Activated CD8-positive, alpha-beta memory T cell treated with anti-CD3 and anti-CD28 coated beads for 48 hours (primary cell): Measurements from ENCODE around the gene C1orf105.
"Not testable (repeated sequence)": the region's sequence is repeated elsewhere in the genome, so short reads cannot be mapped to it uniquely, and the experiment has no call there.

Experiments used
- DNase-seq, 3 experiments: peaks; one replicate each; pipeline ENCODE4 v3.0.0-alpha.2; 2020; ENCODE audit warnings: low read depth in 2 of 3, low spot score in 2 of 3

The C1orf105 gene

DNA sequence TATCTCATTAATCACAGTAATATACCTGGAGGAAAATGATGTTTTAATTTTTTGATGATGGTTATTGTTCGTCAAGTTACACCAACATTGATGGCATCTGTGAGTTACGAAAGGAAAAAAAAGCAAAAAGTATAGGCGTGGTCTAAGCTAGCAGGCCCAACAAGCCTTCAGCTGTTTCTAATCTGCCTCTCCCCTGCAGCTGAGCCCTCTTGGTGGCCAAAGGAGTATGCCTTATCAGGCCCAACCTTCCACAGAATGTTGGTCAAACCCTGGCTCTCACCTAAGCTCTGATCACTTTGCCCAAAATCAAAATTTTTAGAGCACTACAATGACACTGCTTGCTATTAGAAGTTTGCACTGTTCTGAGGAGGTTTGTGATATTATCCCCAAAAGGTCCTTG lies 4.9 kb downstream of the C1orf105 start:
- no peak for DNase-seq

DNA sequence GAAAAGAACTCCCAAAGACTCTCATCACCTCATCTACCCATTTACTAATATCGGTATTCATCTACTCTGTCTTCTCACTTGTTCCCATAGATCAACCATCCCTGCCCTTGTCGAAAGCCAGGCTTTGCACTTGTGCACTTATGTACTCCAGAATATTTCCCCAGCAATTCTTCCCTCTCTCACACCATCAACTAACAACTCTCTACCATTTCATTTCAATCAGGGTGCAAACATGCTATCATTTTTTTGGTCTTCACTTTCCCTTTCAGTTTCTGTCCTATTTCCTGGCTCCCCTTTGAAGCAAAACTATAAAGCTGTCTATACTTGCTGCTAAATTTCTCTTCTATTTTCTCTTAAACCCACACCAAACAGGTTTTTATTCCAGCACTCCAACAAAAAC lies 6.7 kb downstream of the C1orf105 start:
- no peak for DNase-seq

DNA sequence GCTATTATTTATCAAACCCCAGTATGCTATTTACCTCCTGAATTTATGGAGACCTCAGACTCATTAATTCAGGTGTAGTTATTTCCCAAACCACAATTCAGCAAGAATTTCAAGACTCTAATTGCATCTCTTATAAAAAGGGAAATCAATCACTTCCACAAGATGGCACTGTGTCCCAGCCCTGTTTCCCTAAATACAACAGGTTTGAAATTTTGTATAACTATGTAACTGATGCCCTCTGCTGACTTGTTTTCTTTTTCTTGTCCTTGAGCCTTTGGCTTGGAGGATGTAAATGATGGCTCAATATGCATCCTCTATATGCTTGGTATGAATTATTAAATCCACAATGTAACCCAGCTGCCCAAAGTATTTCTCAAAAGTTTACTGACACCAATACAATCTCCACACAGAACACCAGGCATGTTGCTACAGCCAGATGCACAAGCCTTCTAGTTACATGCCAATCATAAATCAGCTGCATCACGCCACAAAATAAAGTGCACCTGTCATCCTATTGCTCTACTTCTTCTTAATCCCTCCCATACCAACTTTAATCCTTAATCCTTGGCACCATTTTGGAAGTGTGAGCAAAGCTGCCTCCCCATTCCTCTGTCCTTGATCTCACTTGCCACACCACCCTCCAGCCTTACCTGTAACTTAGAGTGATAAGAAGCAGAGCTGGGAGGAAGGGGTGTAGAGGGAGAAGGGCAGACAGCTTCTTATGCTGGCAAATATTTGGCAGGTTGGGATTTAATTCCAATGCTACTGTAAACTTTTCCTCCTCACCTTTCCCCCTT lies 9.0 kb downstream of the C1orf105 start:
- DNase-seq: no peak

DNA sequence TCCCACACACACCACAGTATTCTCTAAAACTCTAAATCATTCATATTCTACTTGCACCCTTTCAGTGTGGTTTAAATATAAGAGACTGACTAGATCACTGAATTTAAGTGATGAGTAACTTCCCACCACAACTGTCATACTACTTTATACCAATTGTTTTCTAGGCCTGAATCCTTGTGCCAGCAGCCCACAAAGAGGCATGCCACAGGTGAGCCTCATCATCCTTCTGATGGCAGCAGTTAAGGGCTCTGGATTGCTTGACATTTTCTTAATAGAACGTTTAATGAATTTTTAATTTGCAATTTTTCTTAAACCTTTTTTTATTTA lies 9.6 kb downstream of the C1orf105 start:
- no peak for DNase-seq

DNA sequence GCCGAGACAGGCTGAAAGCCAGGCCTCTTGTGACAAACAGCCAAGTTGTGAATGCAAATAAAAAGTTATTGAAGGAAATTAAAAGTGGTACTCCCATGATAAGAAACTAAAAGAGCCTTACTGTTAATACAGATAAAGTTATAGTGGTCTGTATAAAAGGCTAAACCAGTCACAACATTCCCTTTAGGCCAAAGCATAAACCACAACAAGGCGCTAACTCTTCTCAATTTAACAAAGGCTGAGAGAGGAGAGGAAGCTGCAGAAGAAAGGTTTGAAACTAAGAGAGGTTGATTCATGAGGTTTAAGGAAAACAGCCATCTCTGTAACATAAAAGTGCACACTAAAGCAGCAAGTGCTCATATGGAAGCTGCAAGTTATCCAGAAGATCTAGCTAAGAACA lies 10.7 kb downstream of the C1orf105 start:
- no peak for DNase-seq

DNA sequence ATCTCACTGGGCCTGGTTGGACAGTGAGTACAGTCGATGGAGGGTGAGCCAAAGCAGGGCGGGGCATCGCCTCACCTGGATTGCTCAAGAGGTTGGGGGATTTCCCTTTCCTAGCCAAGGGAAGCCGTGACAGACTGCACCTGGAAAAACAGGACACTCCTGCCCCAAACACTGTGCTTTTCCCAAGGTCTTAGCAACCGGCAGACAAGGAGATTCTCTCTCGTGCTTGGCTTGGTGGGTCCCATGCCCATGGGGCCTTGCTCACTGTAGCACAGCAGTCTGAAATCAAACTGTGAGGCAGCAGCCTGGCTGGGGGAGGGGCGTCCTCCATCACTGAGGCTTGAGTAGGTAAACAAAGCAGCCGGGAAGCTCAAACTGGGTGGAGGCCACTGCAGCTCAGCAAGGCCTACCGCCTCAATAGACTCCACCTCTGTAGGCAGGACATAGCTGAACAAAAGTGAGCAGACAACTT lies 11.3 kb downstream of the C1orf105 start:
- no peak for DNase-seq

DNA sequence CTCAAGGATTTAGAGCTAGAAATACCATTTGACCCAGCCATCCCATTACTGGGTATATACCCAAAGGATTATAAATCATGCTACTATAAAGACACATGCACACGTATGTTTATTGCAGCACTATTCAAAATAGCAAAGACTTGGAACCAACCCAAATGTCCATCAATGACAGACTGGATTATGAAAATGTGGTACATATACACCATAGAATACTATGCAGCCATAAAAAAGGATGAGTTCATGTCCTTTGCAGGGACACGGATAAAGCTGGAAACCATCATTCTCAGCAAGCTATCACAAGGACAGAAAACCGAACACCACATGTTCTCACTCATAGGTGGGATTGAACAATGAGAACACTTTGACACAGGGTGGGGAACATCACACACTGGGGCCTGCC lies 16.7 kb downstream of the C1orf105 start:
- DNase-seq: not testable (repeated sequence)

DNA sequence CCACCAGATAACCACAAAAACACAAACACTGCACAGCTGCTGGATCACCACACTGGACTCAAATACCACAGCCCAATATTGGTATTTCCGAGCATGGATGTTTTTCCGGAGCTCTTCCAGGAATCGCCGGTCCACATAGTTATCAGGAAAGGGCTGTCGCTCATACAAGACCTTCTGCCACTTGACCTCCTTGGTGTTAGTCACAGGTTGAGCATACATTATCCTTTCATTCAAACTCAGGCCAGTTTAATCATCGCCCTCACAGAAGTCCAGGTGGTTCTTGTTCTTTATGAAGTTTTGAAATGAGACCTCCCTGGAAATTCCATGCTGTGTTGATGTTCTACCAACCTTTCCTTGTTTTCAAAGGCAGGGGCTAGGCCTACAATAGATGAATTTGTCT lies 21.9 kb downstream of the C1orf105 start:
- no peak for DNase-seq

DNA sequence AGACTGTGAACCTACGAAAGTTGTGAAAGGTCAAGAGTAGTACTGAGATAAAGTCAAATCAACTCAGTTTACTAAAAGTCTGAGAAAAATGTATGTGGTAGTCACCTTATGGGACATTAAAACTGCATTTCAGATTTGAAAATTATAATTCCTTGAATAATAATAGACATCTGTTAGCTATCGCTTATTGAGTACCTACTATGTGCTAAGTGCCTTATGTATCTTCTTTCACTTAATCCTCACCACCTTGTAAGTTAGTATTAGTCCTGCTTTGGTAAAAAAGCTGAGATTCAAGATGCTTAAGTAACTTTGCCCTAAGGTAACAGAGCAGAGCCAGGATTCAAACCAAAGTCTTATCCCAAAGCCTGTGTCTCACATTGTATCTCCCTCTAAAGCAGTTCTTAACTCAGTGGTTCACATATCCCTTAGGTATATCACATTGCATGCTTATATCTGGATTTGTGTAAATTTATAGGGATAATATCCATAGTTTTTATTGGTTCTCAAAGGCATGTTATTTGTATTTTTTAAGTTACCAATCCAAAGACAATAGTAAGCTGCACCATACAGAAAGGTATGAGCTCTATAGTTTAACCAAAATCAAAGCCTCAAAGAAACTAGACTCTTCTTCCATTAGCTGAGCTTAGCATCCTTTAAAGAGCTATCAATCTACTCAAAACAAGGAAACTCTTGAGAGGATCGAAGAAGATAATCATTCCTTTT lies 22.5 kb downstream of the C1orf105 start:
- DNase-seq: no peak

DNA sequence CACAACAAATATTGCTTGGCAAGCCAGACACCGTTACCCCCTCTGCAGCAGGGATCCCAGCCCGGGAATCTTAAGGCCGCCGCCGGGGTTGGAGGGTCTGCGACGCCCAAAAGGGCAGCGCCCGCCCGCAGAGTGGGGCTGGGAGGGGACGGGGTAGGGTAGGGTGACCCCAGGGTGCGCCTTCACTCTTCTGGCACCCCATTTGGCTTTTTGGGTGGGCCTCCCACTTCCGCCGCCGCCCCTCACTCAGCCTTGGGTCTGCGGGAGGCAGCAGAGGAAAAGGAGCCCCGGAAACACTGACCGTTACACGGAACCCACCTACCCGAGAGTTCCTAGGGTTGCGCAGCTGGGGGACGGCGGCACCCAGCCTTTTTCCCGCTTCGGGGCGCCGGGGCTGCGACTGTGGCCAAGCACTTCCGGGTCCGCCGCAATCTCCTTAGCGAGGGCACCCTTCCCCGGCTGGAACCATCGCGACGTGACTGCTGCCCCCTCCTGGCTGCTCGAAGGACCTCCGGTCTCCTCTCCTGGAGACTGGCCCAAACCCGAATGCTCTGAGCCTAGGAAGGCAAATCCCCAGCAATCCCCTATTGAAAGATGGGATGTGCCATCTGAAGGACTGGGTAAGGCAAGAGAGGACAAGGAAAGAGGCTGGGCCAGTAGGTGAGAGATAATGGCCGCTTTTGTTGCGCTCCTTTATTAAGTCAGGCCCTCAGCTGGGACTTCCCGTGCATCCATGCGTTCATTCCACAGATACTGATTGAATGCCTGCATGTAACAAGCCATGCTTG lies 23.4 kb downstream of the C1orf105 start, which contains the start of gene PIGC:
Gene PIGC, minus strand, starts transcription at position 404 of the 788 bp plus-strand sequence. CDS start 1,447 bp downstream, outside the sequence.
- DNase-seq: peak; percentile 78 to 89 (median 79)

DNA sequence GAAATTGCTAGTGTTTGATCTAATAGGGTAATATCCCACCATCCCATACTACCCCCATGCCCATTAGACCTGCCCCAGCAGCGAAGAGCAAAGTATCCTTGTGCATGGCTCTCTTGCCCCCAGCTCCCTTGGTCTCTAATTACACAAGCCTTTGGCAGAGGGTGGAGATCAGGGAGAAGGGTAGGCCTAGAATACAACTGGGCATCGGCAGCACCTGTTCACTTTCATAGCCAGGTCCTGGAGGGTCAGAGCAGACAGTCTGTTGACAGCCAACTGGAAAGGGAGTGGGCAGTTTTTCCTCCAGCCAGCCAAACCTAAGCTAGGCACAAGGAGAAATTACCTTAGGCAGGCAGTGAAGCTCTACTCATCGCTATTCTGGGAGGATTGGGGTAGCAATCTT lies 26.1 kb downstream of the C1orf105 start:
- DNase-seq: no peak

DNA sequence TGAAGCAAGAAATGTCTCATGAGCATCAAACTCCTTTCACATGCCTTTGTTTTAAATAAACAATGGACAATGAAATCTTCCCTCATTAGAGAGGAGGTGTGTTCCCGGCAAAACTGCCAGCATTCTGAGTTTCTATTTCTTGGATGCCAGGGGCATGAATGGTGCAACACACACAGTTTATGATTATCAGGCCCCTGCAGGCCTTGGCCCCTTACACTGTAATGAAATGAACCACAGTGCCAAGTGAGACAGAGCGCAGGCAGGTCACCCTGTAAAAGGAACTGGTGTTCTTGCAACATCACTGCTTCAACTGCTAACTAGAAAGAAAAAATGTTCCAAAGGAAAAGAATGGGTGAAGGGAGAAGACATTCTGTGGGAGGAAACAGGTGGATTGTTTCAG lies 27.2 kb downstream of the C1orf105 start:
- DNase-seq: no peak

DNA sequence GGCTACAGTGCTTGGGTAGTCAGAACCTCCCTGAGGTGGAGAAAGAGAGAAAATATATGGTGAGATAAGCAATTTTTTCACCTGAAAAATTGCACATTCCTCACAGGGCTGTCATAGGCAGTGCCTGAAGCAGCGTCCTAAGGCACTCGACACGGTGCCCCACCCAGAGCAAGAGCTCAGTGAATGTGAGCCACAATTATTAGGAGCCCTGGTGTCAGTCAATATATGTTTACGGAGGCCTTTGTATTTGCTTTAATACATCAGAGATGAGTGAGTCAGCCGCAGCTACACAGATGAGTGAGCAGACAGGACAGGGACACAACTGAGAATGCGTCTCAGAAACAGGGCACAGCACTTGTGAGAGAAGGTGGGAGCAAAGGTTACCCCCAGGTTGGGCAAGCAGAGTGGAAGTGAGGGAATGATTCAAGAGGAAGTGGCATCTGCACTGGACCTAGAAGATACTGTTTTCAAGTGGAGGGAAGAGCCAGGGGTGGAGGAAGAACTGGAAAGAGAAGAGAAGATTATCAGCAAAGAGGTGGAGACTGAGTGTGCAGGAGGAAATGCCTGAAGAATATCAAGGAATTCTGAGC lies 28.6 kb downstream of the C1orf105 start:
- DNase-seq: no peak

DNA sequence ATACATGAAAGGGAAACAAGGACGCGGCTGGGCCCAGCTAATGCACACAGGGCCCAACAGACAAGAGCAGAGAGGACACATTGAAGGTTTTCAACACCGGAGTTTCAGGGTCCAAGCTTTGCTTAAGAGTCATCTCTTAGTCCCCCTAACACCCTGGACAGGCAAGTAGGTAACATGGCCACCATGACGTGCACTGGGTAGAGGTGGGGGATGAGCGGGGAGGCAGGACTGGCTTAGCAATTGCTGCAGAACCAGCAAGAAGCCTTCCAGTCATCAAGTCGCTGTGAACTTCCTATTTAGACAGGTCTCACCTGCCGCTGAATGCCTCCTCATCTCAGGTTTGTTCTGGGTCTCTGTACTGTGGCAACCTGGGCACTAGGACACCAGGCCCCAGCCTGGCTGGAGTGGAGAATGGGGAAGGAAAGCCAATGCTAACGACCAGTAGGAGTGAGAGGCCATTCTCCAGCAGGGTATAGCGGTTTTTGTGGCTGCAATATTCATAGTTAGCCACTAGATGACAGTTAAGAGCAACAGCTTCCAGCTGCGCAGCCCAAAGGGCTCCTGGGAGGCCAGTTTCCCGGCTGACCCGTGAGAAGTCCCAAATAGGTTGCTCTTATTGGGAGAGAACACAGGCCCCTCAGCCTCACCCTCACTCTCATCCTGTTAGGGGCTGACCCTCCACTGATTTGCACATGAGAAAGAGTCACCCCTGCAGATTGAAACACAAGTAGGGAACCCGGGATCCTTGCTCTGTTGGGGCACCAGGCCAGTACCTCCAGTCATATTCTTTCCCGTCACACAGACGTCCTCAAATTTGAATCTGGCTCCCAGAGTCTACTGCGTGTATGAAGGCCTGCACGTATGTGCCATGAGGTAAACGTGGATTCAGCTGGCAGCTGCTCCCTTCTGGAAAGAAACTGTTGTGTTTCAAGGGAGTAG lies 29.4 kb downstream of the C1orf105 start:
- no peak for DNase-seq

DNA sequence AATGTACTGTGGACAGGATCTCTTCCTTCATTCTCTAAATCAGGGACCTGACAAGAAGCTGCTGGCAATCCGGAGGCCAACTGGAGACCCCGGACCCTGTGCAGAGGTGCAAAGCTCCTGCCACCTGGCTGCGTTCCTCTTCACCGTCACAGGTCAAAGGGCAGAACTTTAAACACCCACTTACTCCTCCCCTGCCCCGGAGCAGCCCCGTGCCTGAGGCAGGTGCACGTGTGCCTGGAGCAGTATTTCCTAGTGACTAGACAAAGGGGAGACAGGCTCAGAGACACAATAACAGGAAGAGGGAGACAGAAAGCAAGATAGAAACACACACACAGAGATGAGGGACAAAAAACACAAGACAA lies 30.0 kb downstream of the C1orf105 start:
- DNase-seq: no peak

DNA sequence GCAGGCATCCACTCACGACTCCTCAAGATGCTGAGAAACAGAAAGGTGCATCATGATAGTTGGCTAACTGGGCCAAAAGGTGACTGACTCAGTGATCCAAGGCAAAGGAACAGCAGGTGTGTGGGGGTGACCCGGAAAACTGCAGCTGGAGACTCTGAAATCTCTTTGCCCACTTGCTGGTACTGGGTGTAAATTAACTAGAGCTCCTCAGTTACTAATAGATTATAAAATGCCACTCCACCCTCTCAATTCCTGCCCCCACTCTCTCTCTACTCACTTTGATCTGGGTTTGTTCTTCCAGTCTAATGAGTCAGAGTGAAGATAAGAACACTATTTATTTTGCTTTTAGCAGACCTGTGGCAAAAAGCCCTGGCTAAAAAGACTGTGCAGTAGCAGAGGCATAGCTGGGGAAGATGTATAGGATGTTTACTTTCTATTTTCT lies 30.5 kb downstream of the C1orf105 start:
- DNase-seq: no peak

DNA sequence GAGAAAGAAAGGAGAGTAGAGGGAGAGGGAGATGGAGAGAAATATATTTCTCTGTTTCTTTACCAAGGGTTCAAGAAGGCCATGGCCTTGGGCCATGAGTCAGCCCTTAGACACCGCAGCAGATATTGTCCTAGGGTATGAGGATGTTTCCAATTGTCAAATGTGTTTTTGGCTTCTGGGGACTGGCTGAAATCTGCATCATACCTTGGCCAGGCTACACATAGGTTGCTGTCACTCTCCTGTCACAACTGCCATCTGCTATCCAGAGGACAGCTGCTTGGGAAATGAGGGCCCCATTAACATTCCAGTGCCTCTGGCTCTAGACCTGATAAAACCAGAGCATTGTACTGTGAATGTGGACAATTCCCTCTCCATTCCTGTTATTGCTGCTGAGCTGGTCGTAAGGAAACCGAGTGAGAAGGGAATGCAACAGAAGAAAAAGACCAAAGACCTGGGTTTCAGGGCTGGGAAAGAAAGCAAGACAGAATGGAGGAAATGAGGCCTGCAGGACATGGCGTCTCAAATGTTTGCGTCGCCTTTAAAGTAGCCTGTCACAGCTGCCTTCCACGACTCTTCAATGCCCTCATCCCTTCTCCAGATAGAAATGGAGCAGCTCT lies 32.2 kb downstream of the C1orf105 start:
- DNase-seq: no peak

DNA sequence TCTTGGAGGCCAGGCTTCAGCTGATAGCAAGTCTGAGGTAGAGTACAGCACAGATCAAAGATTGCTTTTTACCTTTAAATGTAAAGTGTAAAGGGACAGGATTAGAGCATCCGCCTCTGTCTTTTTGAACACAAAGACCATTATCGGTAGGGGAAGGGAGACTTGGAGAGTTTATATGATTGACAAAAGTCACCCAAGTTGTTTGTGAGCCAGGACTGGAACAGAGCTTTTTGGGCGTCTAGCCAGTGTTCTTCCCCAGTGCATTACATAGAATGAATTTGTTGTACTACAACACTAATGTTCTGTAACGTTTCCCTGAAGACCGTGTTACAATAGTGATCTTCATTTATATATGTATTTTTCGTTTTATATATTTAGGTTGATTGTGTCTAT lies 32.7 kb downstream of the C1orf105 start:
- no peak for DNase-seq

DNA sequence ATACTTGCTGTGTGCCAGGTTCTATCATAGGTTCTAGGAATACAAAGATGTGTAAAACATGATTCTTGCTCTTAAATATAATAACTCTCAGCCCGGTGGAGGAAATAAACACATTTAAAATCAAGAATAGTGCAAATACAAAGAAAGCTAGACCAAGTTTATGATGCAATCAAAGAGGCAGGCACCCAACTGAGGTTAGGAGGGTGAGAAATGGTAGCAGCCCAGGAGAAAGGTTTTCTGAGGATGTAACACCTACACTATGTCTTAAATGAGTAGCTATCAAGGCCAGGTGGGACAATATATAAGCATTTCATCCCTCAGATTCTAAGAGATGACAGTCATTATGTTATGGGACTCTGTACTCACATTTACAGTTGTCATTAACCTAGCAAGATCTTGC lies 33.1 kb downstream of the C1orf105 start:
- DNase-seq: no peak

DNA sequence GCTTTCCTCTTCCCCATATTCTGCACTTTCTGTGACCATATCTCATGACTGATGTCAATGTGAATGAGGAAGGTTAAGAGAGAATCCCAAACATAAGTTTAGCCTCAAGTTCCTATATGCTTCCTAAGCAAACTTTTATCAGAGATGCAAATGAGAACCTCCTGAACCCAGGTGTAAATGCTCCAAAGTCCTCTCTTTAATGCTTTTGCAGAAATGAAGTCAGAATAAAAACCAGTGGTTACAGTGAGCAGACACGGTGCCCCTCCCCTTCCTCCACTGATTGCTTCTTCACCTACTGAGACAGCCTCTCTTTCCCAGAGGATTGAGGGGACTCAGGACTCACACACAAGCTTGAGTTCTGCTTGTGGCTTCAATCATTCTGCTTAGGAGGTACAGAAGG lies 35.0 kb downstream of the C1orf105 start:
- DNase-seq: no peak
